Measurements from ENCODE around the gene KRTAP5-1.
"Not testable (repeated sequence)": the region's sequence is repeated elsewhere in the genome, so short reads cannot be mapped to it uniquely, and the experiment has no call there.

The KRTAP5-1 gene

GRCh38 chr11:1595994-1596575 lies 11.0 kb upstream of the KRTAP5-1 start:
- not testable (repeated sequence) for H3K27ac Mint-ChIP-seq; ATAC-seq (replicated peaks); H3K9me3 Mint-ChIP-seq; H3K4me1 Mint-ChIP-seq; H3K36me3 Mint-ChIP-seq; DNase-seq
- peak overlapping the region in 1 of 2 donors; percentile 33 for H3K4me3 Mint-ChIP-seq
- peaks cover 55 to 66% of the 10 kb centered on the region in 2 donors for H3K27me3 Mint-ChIP-seq

GRCh38 chr11:1592628-1593027 lies 7.5 kb upstream of the KRTAP5-1 start:
- H3K27ac Mint-ChIP-seq = no peak overlapping the region
- DNase-seq (no peak), ATAC-seq (replicated peaks) (no peak)
- peaks cover 4 to 7% of the 10 kb centered on the region in 2 donors for H3K36me3 Mint-ChIP-seq
- no peak overlapping the region for H3K4me3 Mint-ChIP-seq
- peaks cover 0 to 3% of the 10 kb centered on the region in 2 donors for H3K9me3 Mint-ChIP-seq
- peaks cover 5 to 10% of the 10 kb centered on the region in 2 donors for H3K4me1 Mint-ChIP-seq
- peaks cover 55 to 70% of the 10 kb centered on the region in 2 donors for H3K27me3 Mint-ChIP-seq

GRCh38 chr11:1589996-1590395 lies 4.9 kb upstream of the KRTAP5-1 start:
- ATAC-seq (replicated peaks) (no peak), DNase-seq (no peak)
- Mint-ChIP-seq H3K9me3 (peaks cover 0 to 3% of the 10 kb centered on the region in 2 donors), H3K27me3 (peaks cover 41 to 67% of the 10 kb centered on the region in 2 donors), H3K4me3 (no peak overlapping the region), H3K4me1 (peaks cover 5 to 6% of the 10 kb centered on the region in 2 donors), H3K36me3 (peaks cover 4% of the 10 kb centered on the region in 2 donors), H3K27ac (peak overlapping the region; percentile 56)

- peaks cover 41 to 72% of the 10 kb centered on the region in 2 donors for H3K27me3 Mint-ChIP-seq
- ATAC-seq (replicated peaks); DNase-seq: not testable (repeated sequence)
Observed at GRCh38 chr11:1589191-1589963, 4.3 kb upstream of the KRTAP5-1 start.

GRCh38 chr11:1586699-1587098 lies 1.6 kb upstream of the KRTAP5-1 start:
- peak overlapping the region; percentile 21 for H3K27ac Mint-ChIP-seq
- H3K4me3 Mint-ChIP-seq = no peak overlapping the region
- H3K27me3 Mint-ChIP-seq = peaks cover 45 to 75% of the 10 kb centered on the region in 2 donors
- peaks cover 5 to 6% of the 10 kb centered on the region in 2 donors for H3K4me1 Mint-ChIP-seq
- ATAC-seq (replicated peaks) = no peak
- peaks cover 0 to 3% of the 10 kb centered on the region in 2 donors for H3K9me3 Mint-ChIP-seq
- no peak for DNase-seq
- H3K36me3 Mint-ChIP-seq = peaks cover 4% of the 10 kb centered on the region in 2 donors

More at GRCh38 chr11:1589191-1589963, 4.3 kb upstream of the KRTAP5-1 start:
- peak overlapping the region; percentile 15 to 61 for H3K4me3 Mint-ChIP-seq
- H3K36me3 Mint-ChIP-seq, H3K9me3 Mint-ChIP-seq, H3K4me1 Mint-ChIP-seq: not testable (repeated sequence)
- H3K27ac Mint-ChIP-seq = peak overlapping the region; percentile 84

GRCh38 chr11:1582909-1583308 lies 2.2 kb downstream of the KRTAP5-1 start:
- not testable (repeated sequence) for H3K27ac Mint-ChIP-seq; ATAC-seq (replicated peaks); H3K9me3 Mint-ChIP-seq; DNase-seq; H3K36me3 Mint-ChIP-seq; H3K4me3 Mint-ChIP-seq; H3K4me1 Mint-ChIP-seq
- H3K27me3 Mint-ChIP-seq = peaks cover 46 to 79% of the 10 kb centered on the region in 2 donors

- H3K4me1 Mint-ChIP-seq = no peaks in the 10 kb centered on the region
- peaks cover 8% of the 10 kb centered on the region in 2 donors for H3K9me3 Mint-ChIP-seq
- peaks cover 43 to 77% of the 10 kb centered on the region in 2 donors for H3K27me3 Mint-ChIP-seq
- no peak overlapping the region for H3K27ac Mint-ChIP-seq
- DNase-seq (no peak), ATAC-seq (replicated peaks) (no peak)
- H3K36me3 Mint-ChIP-seq = peaks cover 3 to 4% of the 10 kb centered on the region in 2 donors
- H3K4me3 Mint-ChIP-seq = no peak overlapping the region
Observed at GRCh38 chr11:1581976-1582375, 3.1 kb downstream of the KRTAP5-1 start.

GRCh38 chr11:1576825-1577224 lies 8.3 kb downstream of the KRTAP5-1 start:
- H3K27ac Mint-ChIP-seq = no peak overlapping the region
- peaks cover 8% of the 10 kb centered on the region in 2 donors for H3K9me3 Mint-ChIP-seq
- peaks cover 3 to 4% of the 10 kb centered on the region in 2 donors for H3K36me3 Mint-ChIP-seq
- ATAC-seq (replicated peaks) = no peak
- peaks cover 40 to 62% of the 10 kb centered on the region in 2 donors for H3K27me3 Mint-ChIP-seq
- DNase-seq = no peak
- peaks cover 9 to 17% of the 10 kb centered on the region in 2 donors for H3K4me1 Mint-ChIP-seq
- no peak overlapping the region for H3K4me3 Mint-ChIP-seq

GRCh38 chr11:1575756-1576155 lies 9.3 kb downstream of the KRTAP5-1 start:
- ATAC-seq (replicated peaks); H3K36me3 Mint-ChIP-seq; H3K27ac Mint-ChIP-seq; H3K9me3 Mint-ChIP-seq; H3K4me3 Mint-ChIP-seq; DNase-seq: not testable (repeated sequence)
- H3K27me3 Mint-ChIP-seq = peaks cover 33 to 54% of the 10 kb centered on the region in 2 donors
- H3K4me1 Mint-ChIP-seq = peaks cover 9 to 17% of the 10 kb centered on the region in 2 donors

- Mint-ChIP-seq H3K9me3 (peaks cover 5 to 8% of the 10 kb centered on the region in 2 donors), H3K4me3 (no peak overlapping the region), H3K36me3 (peaks cover 3 to 4% of the 10 kb centered on the region in 2 donors), H3K27me3 (peaks cover 41 to 61% of the 10 kb centered on the region in 2 donors), H3K27ac (peak overlapping the region; percentile 71), H3K4me1 (peaks cover 9 to 17% of the 10 kb centered on the region in 2 donors)
- DNase-seq (no peak), ATAC-seq (replicated peaks) (no peak)
Observed at GRCh38 chr11:1574933-1575242, 10.2 kb downstream of the KRTAP5-1 start.

- peaks cover 46 to 66% of the 10 kb centered on the region in 2 donors for H3K27me3 Mint-ChIP-seq
- peak overlapping the region; percentile 69 to 72 for H3K4me3 Mint-ChIP-seq
- H3K36me3 Mint-ChIP-seq = peaks cover 3 to 4% of the 10 kb centered on the region in 2 donors
- peaks cover 9 to 20% of the 10 kb centered on the region in 2 donors for H3K4me1 Mint-ChIP-seq
- H3K9me3 Mint-ChIP-seq = peaks cover 5 to 8% of the 10 kb centered on the region in 2 donors
- H3K27ac Mint-ChIP-seq = no peak overlapping the region
- ATAC-seq (replicated peaks) (peak; percentile 85 to 86), DNase-seq (peak; percentile 61)
Observed at GRCh38 chr11:1574238-1574932, 10.7 kb downstream of the KRTAP5-1 start.

- H3K36me3 Mint-ChIP-seq = peaks cover 3 to 4% of the 10 kb centered on the region in 2 donors
- peak; percentile 19 to 27 for ATAC-seq (replicated peaks)
Observed at GRCh38 chr11:1573903-1574237, 11.2 kb downstream of the KRTAP5-1 start.

GRCh38 chr11:1573077-1573902 lies 11.8 kb downstream of the KRTAP5-1 start:
- peak in 1 of 2 donors; percentile 10 for ATAC-seq (replicated peaks)

More at GRCh38 chr11:1573903-1574237, 11.2 kb downstream of the KRTAP5-1 start:
- peaks cover 5 to 8% of the 10 kb centered on the region in 2 donors for H3K9me3 Mint-ChIP-seq
- H3K4me3 Mint-ChIP-seq = peak overlapping the region; percentile 69 to 72
- H3K27ac Mint-ChIP-seq = peak overlapping the region; percentile 59
- H3K4me1 Mint-ChIP-seq = peaks cover 9 to 23% of the 10 kb centered on the region in 2 donors
- no peak for DNase-seq
- H3K27me3 Mint-ChIP-seq = peaks cover 49 to 66% of the 10 kb centered on the region in 2 donors

More at GRCh38 chr11:1573077-1573902, 11.8 kb downstream of the KRTAP5-1 start:
- DNase-seq = no peak
- H3K4me1 Mint-ChIP-seq = peaks cover 13 to 29% of the 10 kb centered on the region in 2 donors
- peaks cover 3% of the 10 kb centered on the region in 2 donors for H3K9me3 Mint-ChIP-seq
- H3K4me3 Mint-ChIP-seq = peak overlapping the region; percentile 69 to 72
- H3K27ac Mint-ChIP-seq = peak overlapping the region; percentile 59
- H3K36me3 Mint-ChIP-seq = peaks cover 3% of the 10 kb centered on the region in 2 donors
- H3K27me3 Mint-ChIP-seq = peaks cover 48 to 66% of the 10 kb centered on the region in 2 donors

Measured in stimulated activated naive B cell treated with anti-CD40 and anti-IgM and Interleukin-4, amounts not matched to agents 10 μg/mL and 1 μg/mL and 100 μg/mL, for 72 hours (primary cell).